AG08395 (cell line): ENCODE data around the gene MKI67.

Source experiments
- DNase-seq: peaks from one replicate; pipeline ENCODE4 v3.0.0; 2012; ENCODE audit warnings: mixed read lengths, low spot score

Gene MKI67

GRCh38 chr10:128052696-128053095 lies 73.5 kb downstream of the MKI67 start:
- no peak for DNase-seq

- no peak for DNase-seq
These were observed 74.7 kb downstream of the MKI67 start for GRCh38 chr10:128051548-128051947.

GRCh38 chr10:128050936-128051335 lies 75.3 kb downstream of the MKI67 start:
- DNase-seq = no peak

- no peak for DNase-seq
These were observed 76.1 kb downstream of the MKI67 start for GRCh38 chr10:128050121-128050516.

GRCh38 chr10:128049226-128050120 lies 76.8 kb downstream of the MKI67 start:
- no peak for DNase-seq

- no peak for DNase-seq
These were observed 77.4 kb downstream of the MKI67 start for GRCh38 chr10:128048819-128049210.

- peak; percentile 28 for DNase-seq
These were observed 78.0 kb downstream of the MKI67 start for GRCh38 chr10:128047991-128048818.

GRCh38 chr10:128047351-128047750 lies 78.9 kb downstream of the MKI67 start:
- DNase-seq = peak; percentile 15

- DNase-seq = no peak
These were observed 79.3 kb downstream of the MKI67 start for GRCh38 chr10:128046953-128047290.
